ENCODE data around the gene PIK3R1.
A peak's percentile ranks its signal among the peaks of the same experiment; 100 is the strongest.

The PIK3R1 gene

DNA sequence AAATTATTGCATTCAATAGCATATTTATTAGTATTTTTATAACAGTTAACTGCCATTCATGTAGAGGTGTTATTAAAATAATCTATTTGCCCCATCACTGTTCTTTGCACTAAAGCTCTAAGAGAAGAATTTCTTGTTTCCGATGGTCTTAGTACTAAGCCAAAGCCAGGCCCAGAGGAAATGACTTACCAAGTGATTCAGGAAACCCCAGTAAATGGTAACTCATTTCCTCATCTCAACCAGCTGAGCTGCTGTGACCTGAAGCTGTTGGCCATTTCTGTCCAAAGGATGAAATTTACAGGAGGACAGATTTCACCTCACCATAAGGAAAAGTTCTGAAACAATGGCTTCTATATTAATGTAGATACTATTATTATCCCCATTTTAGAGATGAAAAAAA lies 117.0 kb downstream of the PIK3R1 start:
- DNase-seq = no peak

DNA sequence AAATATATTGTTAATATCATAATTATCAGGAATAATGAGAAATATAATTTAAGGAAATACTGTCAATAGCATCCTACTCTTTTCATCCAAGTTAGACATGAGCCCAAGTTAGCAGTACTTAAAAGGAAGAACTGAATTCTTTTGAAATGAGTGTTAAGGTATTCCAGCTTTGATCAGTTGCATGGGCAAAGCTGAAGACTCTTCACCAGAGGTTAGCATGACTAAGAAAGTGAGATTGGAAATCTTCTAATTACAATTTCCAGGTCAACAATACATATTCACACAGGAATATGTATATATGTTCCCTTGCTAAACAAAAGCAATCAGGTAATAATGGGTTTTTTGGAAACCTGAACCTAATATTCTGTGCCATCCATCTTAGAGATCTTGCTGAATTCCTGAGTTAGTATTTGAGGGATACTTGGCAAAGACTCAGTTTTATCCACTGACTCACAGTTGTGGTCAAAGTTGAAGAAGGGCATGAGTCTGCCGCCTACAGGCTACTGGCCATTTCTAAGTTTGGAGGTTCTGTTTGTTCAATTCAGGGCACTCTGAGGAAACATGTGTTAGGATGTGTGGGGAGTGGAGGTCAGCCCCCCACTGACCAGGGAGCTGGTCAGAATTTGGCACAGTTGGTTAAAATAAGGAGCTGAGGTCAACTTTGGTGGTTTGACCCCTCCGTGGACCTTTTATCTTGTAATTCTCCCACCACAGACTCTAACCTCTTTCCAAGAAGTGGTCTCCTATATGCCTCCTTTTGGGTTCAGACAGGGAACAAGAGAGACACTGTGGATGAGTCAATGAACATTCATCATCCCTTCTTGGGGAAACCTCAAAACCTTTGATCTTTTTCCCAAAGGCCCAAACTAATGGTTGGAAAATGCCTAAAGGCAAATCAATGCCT lies 118.3 kb downstream of the PIK3R1 start:
- no peak for DNase-seq

DNA sequence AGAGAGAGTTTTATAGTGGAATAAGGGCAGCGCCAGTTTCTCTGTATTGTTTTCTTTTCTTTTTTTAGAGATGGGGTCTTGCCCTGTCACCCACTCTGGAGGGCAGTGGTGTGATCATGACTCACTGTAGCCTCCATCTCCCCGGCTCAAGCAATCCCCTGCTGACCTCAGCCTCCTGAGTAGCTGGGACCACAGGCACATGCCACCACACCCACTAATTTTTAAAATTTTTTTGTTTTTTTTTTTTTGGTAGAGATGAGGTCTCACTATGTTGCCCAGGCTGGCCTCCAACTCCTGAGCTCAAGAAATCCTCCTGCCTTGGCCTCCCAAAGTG lies 119.0 kb downstream of the PIK3R1 start:
- no peak for DNase-seq

DNA sequence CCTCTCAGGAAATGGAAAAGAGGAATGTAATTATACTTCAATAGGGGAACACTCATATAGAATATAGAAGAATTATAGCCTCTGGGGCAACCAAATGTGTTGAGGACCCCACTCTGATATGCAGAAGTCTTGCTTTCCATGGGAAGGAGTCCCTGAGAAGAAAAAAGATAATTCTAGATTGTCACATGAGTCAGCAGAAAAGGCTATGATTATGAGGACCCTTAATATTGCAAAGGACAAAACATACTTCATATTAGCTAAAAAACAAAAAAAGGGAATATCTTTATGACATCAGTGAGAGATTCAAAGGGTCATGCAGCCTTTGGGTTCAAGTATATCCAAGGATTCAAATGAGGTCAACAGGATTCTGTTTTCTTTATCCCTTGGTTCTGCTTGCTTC lies 119.5 kb downstream of the PIK3R1 start:
- DNase-seq = no peak

DNA sequence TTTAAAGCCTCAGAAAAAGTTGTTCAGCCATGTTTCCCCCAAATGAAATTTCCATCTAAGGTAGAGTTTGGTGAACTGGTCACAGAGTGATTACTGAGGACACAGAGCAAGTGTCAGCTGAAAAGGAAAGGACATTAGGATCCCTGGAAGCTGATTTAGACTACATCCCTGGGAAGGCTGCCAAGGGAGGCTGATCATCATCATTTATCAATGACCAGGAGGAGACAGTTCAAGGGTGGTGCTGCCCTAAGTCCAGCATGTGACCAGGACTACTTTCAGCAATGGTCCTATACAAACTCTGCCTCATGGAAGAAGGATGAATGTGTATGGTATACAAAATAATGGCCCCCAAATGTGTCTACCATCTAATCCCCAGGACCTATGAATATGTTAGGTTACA lies 120.6 kb downstream of the PIK3R1 start:
- no peak for DNase-seq

DNA sequence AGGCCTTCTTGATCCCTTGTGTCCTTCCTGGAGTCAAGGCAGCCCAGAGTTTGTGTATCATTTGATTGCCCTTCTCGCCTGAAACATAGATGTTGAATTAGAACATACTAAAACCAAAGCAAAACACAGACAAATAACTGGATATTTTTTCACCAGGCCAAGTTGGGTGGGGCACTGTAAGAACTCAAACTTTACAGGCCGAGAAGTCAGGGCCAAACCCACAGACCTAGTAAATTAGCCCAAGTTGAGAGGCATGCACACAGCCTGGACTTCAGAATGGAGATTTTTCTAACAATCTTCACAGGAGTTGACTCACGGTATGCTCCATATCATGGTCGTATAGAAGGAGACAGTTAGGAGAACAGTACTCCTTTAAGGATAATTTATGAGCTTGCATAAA lies 121.7 kb downstream of the PIK3R1 start:
- no peak for DNase-seq

DNA sequence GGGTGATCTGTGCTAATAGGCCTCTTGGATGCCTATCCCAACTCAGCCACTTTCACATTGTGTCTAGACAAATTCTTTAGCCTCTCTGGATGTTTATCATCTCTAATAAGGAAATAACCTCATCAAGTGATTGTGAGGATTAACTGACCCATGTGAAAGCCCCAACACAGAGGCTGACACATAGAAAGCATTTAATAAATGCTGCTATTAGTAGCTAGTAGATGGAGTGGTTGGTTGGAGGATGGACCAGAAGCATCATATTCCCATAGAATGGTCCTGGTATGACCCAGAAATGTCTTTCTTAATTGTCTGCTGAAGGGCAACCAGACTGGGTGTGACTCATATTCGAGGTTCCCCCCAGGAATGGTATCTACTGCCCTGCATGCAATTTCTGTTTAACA lies 124.4 kb downstream of the PIK3R1 start:
- no peak for DNase-seq

DNA sequence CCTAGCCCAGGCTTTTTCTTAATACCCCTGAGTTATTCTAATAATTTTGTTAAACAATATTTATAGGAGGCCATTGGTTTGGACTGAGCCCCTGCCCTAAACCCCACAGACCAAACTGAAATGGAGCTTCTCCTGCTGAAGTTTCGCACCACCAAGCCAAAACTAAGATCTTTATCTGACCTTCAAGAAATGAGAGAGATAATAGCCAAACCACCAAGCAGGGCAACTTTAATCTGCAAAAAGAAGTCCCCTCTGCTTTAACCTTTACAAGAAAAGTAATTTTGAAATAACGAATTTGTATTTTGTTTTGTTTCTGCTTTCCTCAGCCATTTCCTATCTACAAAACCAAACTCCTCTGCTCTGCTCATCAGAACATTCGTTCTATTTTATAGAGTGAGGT lies 125.5 kb downstream of the PIK3R1 start:
- no peak for DNase-seq

DNA sequence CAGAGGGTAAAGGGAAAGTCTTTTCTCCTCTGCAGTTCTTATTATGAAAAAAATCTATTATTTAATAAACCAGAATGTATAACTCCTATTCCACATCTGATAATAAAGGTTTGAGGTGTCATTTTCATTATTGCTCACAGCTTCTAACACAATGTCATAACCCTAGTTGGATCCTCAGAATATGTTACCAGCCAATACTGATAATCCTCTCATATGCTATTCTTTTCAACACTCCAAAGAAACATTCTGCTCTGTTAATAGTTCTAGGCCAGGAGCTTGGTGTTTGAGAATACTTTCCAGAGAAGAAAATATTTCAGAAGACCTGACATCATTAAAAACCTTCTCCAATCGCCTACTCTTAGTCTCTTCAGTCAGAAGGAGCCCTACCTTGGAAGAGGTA lies 127.1 kb downstream of the PIK3R1 start:
- DNase-seq = no peak

DNA sequence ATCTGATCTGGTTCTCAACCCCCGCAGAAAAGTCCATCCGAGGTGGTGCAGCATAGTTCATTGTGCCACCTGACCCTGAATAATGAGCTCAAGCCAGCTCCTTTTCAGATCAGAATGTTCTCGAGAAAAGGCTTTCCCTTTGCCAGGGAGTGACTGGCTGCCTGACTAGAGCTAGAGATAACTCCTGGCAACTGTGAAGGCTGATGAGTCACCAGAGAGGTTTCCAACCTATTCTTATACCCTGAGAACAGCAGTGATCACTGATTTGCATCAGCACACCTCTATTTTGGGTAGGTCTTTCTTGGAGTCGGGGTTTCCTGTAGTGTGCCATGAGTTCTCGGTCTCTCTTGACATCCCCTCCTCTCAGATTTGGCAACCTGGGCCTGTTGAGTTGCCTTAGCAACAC lies 127.9 kb downstream of the PIK3R1 start:
- DNase-seq = no peak

DNA sequence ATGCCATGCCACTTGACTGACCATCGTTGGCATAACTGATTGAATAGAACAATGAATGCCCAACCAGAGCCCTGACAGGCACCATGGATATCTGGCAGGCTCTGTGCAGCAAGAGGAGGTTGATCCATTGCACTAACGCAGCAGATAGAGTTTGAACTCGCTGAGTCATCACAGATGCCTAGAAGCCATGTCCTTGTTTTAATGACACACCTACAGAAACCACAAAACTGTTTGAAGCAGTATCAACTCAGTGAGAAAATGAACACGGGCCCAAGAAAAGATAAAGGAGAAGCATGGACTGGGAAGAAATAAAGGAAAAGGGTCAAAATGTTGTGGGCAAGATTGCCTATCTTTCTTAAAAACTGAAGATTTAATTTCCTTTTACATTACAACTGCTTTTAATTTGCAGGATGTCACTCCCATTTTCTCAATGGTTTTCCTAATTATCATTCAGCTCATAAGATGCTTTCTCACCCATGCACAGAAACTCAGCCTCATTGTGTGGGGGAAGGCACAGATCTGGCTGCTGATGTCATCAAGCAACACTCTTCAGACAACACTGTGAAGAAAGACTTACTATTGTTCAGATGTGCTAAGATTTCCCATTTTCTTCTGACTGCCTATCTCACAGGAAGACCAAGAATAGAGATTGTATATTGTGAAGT lies 129.0 kb downstream of the PIK3R1 start:
- DNase-seq = peak in 1 of 2 experiments; percentile 12

DNA sequence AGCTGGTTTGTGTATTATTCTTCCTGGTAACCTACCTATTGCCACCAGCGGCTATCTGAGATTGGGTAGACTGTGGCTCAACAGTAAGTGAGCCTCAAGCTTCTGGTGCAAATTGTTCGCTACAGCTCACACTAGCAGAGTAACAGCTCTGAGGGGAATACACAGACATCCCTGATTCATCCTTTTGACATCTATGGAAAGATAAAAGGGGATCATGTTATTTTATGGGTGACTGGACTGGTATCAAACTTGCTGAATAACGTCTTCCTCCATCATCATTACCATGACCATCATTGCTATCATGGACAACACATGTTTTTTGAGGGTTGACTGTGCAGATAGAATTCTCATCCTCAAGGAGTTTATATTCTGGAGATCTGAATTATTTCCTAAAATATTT lies 129.6 kb downstream of the PIK3R1 start:
- DNase-seq = no peak

DNA sequence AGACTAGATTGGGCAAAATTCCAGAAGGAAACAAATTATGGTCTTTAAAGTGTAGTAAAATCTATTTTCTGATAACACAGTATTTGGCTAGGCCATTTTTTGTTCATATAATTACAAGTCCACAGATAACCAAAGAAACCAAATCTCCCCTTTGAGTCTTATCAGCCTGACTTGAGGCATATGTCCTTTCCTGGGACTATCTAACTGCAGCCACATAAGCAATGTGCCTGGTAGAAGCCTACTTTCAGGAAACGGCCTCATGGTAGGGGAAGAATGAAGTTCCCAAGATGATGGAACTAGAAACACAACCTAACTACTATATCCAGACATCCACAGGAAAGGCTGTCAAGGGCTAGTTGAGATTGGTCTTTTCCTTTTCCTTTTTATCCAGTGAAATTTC lies 130.0 kb downstream of the PIK3R1 start:
- DNase-seq = no peak

DNA sequence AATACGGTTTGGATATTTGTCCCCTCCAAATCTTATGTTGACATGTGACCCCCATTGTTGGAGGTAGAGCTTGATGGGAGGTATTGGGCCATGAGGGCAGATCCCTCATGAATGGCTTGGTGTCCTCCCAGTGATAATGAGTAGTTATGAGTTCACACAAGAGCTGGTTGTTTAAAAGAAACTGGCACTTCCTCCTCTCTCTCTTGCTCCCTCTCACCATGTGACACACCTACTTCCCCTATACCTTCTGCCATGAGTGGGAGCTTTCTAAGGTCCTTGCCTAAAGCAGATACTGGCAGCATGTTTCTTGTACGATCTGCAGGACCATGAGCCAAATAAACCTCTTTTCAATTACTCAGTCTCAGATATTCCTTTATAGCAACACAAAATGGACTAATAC lies 132.0 kb downstream of the PIK3R1 start:
- DNase-seq = no peak

DNA sequence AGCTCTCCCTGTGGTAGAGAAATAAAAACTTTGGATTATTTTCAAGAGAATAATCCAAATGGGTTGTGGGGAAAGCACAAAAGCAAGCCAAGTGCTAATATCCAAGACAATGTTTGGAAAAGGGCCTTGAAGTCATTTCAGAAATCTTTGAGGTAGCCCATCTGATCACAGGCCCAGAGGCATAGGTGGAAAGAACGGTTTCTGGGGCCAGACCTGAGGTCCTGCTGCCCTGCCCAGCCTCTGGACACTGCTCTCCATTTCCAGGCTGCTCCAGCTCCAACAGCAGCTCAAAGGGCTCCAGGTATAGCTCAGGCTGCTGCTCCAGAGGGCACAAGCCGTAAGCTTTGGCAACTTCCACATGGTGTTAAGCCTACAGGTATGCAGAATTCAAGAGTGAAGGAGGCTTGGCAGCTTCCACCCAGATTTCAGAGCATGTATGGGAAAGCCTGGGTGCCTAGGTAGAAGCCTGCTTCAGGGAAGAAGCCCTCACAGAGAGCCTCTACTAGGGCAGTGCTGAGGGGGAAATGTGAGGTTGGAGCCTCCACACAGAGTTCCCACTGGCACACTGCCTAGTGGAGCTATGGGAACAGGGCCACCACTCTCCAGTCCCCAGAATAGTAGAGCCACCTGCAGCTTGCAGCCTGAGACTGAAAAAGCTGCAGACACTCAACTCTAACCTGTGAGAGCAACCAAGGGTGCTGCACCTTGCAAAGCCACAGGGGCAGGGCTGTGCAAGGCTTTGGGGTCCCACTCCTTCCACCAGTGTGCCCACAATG lies 133.1 kb downstream of the PIK3R1 start:
- DNase-seq = no peak

DNA sequence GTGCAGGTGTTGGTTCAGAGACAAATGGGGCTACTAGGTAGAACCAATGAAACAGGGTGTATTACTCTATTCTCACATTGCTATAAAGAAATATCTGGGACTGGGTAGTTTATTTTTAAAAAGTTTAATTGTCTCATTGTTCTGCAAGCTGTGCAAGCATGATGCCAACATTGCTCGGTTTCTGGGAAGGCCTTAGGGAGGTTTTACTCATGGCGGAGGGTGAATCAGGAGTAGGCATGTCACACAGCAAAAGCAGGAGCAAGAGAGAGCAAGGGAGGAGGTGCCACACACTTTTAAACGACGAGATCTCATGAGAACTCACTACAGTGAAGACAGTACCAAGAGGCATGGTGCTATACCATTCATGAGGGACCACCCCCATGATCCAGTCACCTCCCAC lies 134.6 kb downstream of the PIK3R1 start:
- DNase-seq = no peak

Measured in activated CD4-positive, alpha-beta T cell treated with anti-CD3 and anti-CD28 coated beads, Interleukin-2, amount 50 U/mL, for 4 hours (primary cell).